Endothelial cell of umbilical vein (primary cell): ENCODE results near the gene ZNF511.

Experiments
- CTCF ChIP-seq, 2 donors: IDR thresholded peaks; 1 replicate in 1 of 2; 2 replicates in 1 of 2; pipeline ENCODE4 v1.5.1; 2011; ENCODE audit warnings: low read length in 2 of 2, mild to moderate bottlenecking in 2 of 2, moderate library complexity in 2 of 2, control low read depth in 1 of 2, inconsistent platforms in 1 of 2, low read depth in 1 of 2; ENCODE audit not compliant: insufficient read depth in 1 of 2; ENCODE audit errors: extremely low read depth in 1 of 2
- EZH2 ChIP-seq: IDR thresholded peaks from 2 replicates; pipeline ENCODE4 v1.6.1; 2012; ENCODE audit warnings: borderline replicate concordance, low read depth, mild to moderate bottlenecking, moderate library complexity, low read length, inconsistent platforms; ENCODE audit not compliant: severe bottlenecking
- FOS ChIP-seq: IDR thresholded peaks from 2 replicates; pipeline ENCODE4 v1.6.1; 2011; ENCODE audit warnings: mild to moderate bottlenecking, low read length, moderate library complexity, borderline replicate concordance; ENCODE audit not compliant: insufficient read depth
- GATA2 ChIP-seq: IDR thresholded peaks from 2 replicates; pipeline ENCODE4 v1.7.0; 2011; ENCODE audit warnings: low read depth, mild to moderate bottlenecking, moderate library complexity, mixed read lengths, low read length; ENCODE audit not compliant: insufficient read length, insufficient read depth
- MAX ChIP-seq: IDR thresholded peaks from 2 replicates; pipeline ENCODE4 v1.6.1; 2011; ENCODE audit not compliant: insufficient read depth, insufficient read length
- MYC ChIP-seq: IDR thresholded peaks from one replicate; pipeline ENCODE4 v1.6.1; 2011; ENCODE audit warnings: mild to moderate bottlenecking, low read depth, low read length
- POLR2A ChIP-seq: IDR thresholded peaks from 2 replicates; pipeline ENCODE4 v1.6.1; 2012; ENCODE audit warnings: low read depth, mild to moderate bottlenecking, control low read depth, low read length
- POLR2AphosphoS5 ChIP-seq: IDR thresholded peaks from 2 replicates; pipeline ENCODE4 v1.6.1; 2012; ENCODE audit warnings: low read depth, mild to moderate bottlenecking, control low read depth, low read length, moderate library complexity; ENCODE audit not compliant: insufficient read depth

- TF ChIP-seq GATA2 (no peak), POLR2A (no peak), CTCF (IDR thresholded peaks at IDR 0.05; ENCODE audit: extremely low read depth in 1 of 2, insufficient read depth in 1 of 2, low read depth in 1 of 2, low read length in 2 of 2) (no peak), POLR2AphosphoS5 (no peak), EZH2 (no peak), MYC (no peak), FOS (no peak), MAX (no peak)
These were observed 1.1 kb downstream of the ZNF511 start for GRCh38 chr10:133309720-133310398.
